Body of pancreas (tissue), 4 donors: ENCODE results near the gene PTPRZ1.

Source experiments
- POLR2A ChIP-seq, 3 donors: fragments of 450-650 bp; IDR thresholded peaks; one replicate each; pipeline ENCODE4 v1.6.1; 2016; ENCODE audit warnings: antibody characterized with exemption in 3 of 3, mild to moderate bottlenecking in 2 of 3
- TF ChIP-seq, protein P1 (sequence below), 7 experiments: fragments of 450-650 bp in 4 of 7; fragments of 200-600 bp in 3 of 7; sonication (generic) in 3 of 7; IDR thresholded peaks; one replicate each; pipeline ENCODE4 v1.5.1; 2016 to 2019; ENCODE audit warnings: antibody characterized with exemption in 7 of 7

DNA sequence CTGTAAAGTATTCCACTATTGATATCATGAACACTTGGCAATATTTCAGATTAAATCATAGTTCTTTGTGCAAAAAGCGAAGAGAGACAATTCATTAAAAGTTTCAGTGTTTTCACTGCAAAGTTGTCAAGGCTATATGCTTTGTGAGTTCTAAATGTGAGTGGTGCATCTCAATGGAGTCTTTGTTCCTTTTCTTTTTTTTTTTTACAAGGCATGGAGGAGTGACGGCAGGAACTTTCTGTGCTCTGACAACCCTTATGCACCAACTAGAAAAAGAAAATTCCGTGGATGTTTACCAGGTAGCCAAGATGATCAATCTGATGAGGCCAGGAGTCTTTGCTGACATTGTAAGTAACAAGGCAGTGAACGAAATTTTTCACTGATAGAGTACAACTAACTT is 186.6 kb downstream of the PTPRZ1 start:
- TF ChIP-seq, protein P1, sequence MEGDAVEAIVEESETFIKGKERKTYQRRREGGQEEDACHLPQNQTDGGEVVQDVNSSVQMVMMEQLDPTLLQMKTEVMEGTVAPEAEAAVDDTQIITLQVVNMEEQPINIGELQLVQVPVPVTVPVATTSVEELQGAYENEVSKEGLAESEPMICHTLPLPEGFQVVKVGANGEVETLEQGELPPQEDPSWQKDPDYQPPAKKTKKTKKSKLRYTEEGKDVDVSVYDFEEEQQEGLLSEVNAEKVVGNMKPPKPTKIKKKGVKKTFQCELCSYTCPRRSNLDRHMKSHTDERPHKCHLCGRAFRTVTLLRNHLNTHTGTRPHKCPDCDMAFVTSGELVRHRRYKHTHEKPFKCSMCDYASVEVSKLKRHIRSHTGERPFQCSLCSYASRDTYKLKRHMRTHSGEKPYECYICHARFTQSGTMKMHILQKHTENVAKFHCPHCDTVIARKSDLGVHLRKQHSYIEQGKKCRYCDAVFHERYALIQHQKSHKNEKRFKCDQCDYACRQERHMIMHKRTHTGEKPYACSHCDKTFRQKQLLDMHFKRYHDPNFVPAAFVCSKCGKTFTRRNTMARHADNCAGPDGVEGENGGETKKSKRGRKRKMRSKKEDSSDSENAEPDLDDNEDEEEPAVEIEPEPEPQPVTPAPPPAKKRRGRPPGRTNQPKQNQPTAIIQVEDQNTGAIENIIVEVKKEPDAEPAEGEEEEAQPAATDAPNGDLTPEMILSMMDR (IDR thresholded peaks at IDR 0.05), result no peak
- no peak for TF ChIP-seq POLR2A (IDR thresholded peaks at IDR 0.05)
